ENCODE data around the gene SLC2A5.
"Not testable (repeated sequence)": the region's sequence is repeated elsewhere in the genome, so short reads cannot be mapped to it uniquely, and the experiment has no call there.

Gene SLC2A5

DNA sequence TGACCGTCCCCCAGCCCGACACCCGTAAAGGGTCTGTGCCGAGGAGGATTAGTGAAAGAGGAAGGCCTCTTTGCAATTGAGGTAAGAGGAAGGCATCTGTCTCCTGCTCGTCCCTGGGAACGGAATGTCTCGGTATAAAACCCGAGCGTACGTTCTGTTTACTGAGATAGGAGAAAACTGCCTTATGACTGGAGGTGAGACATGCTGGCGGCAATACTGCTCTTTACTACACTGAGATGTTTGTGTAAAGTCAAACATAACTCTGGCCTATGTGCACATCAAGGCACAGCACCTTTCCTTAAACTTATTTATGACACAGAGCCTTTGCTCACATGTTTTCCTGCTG lies 67.2 kb downstream of the SLC2A5 start:
- not testable (repeated sequence) for H3K27me3 ChIP-seq (ENCODE audit: insufficient read depth, low read length); H2AFZ ChIP-seq (ENCODE audit: insufficient read depth, low read length, poor library complexity); H2BK12ac ChIP-seq (ENCODE audit: low read length); H4K8ac ChIP-seq (ENCODE audit: low read depth, low read length); H2AK5ac ChIP-seq (ENCODE audit: low read length); H2BK120ac ChIP-seq (ENCODE audit: insufficient read depth, low read length, poor library complexity); H3K9ac ChIP-seq (ENCODE audit: low read length); H3K36me3 ChIP-seq (ENCODE audit: control insufficient read depth in 1 of 2, insufficient read depth in 2 of 2, low read length in 2 of 2); H4K91ac ChIP-seq (ENCODE audit: low read depth, low read length); H3K18ac ChIP-seq (ENCODE audit: low read length); H3K79me1 ChIP-seq (ENCODE audit: low read length); H3K79me2 ChIP-seq (ENCODE audit: control insufficient read depth, insufficient read depth, low read length, poor library complexity); H2BK5ac ChIP-seq (ENCODE audit: low read depth, low read length, poor library complexity); H3K9me3 ChIP-seq (ENCODE audit: insufficient read depth, low read depth, low read length); H3K4me2 ChIP-seq (ENCODE audit: low read length); H3K4me3 ChIP-seq (ENCODE audit: low read depth, low read length); H3K4me1 ChIP-seq (ENCODE audit: control insufficient read depth in 1 of 2, insufficient read depth in 2 of 2, low read length in 2 of 2); H3K27ac ChIP-seq (ENCODE audit: low read depth, low read length); H3K14ac ChIP-seq (ENCODE audit: low read length); H3K23ac ChIP-seq (ENCODE audit: low read length); DNase-seq; H3K4ac ChIP-seq (ENCODE audit: low read depth, low read length); H4K12ac ChIP-seq (ENCODE audit: low read depth, low read length)
- WGBS (ENCODE audit: extremely low coverage, insufficient coverage, insufficient read length): no CpG with 5 or more reads among the region's 11 CpGs

DNA sequence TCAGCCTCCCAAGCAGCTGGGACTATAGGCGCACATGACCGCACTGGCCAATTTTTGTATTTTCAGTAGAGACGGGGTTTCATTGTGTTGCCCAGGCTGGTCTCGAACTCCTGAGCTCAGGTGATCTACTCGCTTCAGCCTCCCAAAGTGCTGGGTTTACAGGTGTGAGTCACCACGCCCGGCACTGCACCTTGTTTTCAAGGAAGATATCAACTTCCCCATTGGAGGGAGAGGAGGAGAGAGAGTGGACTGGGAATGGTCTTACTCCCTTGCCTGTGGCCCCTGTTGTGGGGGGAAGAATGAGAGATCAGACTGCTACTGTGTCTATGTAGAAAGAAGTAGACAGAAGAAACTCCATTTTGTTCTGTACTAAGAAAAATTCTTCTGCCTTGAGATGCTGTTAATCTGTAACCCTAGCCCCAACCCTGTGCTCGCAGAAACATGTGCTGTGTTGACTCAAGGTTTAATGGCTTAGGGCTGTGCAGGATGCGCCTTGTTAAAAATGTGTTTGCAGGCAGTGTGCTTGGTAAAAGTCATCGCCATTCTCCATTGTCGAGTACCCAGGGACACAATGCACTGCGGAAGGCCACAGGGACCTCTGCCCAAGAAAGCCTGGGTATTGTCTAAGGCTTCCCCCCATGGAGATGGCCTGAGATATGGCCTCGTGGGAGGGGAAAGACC lies 67.8 kb downstream of the SLC2A5 start:
- WGBS (ENCODE audit: extremely low coverage, insufficient coverage, insufficient read length): no CpG with 5 or more reads among the region's 13 CpGs
- H3K4me1 ChIP-seq (ENCODE audit: control insufficient read depth in 1 of 2, insufficient read depth in 2 of 2, low read length in 2 of 2); H3K4me2 ChIP-seq (ENCODE audit: low read length); H3K27ac ChIP-seq (ENCODE audit: low read depth, low read length); DNase-seq; H3K4me3 ChIP-seq (ENCODE audit: low read depth, low read length); H2BK5ac ChIP-seq (ENCODE audit: low read depth, low read length, poor library complexity); H3K23ac ChIP-seq (ENCODE audit: low read length); H4K12ac ChIP-seq (ENCODE audit: low read depth, low read length); H3K9me3 ChIP-seq (ENCODE audit: insufficient read depth, low read depth, low read length); H3K36me3 ChIP-seq (ENCODE audit: control insufficient read depth in 1 of 2, insufficient read depth in 2 of 2, low read length in 2 of 2); H2AK5ac ChIP-seq (ENCODE audit: low read length); H2AFZ ChIP-seq (ENCODE audit: insufficient read depth, low read length, poor library complexity); H3K4ac ChIP-seq (ENCODE audit: low read depth, low read length); H3K18ac ChIP-seq (ENCODE audit: low read length); H3K79me2 ChIP-seq (ENCODE audit: control insufficient read depth, insufficient read depth, low read length, poor library complexity); H4K8ac ChIP-seq (ENCODE audit: low read depth, low read length); H2BK12ac ChIP-seq (ENCODE audit: low read length); H3K14ac ChIP-seq (ENCODE audit: low read length); H2BK120ac ChIP-seq (ENCODE audit: insufficient read depth, low read length, poor library complexity); H3K79me1 ChIP-seq (ENCODE audit: low read length); H3K27me3 ChIP-seq (ENCODE audit: insufficient read depth, low read length); H3K9ac ChIP-seq (ENCODE audit: low read length); H4K91ac ChIP-seq (ENCODE audit: low read depth, low read length): not testable (repeated sequence)

GRCh38 chr1:8993962-8994675 lies 75.3 kb downstream of the SLC2A5 start:
- not testable (repeated sequence) for H3K4ac ChIP-seq (ENCODE audit: low read depth, low read length); H4K91ac ChIP-seq (ENCODE audit: low read depth, low read length); H3K79me2 ChIP-seq (ENCODE audit: control insufficient read depth, insufficient read depth, low read length, poor library complexity); H4K8ac ChIP-seq (ENCODE audit: low read depth, low read length); H3K18ac ChIP-seq (ENCODE audit: low read length); H3K27ac ChIP-seq (ENCODE audit: low read depth, low read length); H3K9ac ChIP-seq (ENCODE audit: low read length); H3K4me1 ChIP-seq (ENCODE audit: control insufficient read depth in 1 of 2, insufficient read depth in 2 of 2, low read length in 2 of 2); H2BK5ac ChIP-seq (ENCODE audit: low read depth, low read length, poor library complexity); H2AK5ac ChIP-seq (ENCODE audit: low read length); H3K23ac ChIP-seq (ENCODE audit: low read length); H3K27me3 ChIP-seq (ENCODE audit: insufficient read depth, low read length); DNase-seq; H3K4me2 ChIP-seq (ENCODE audit: low read length); H3K4me3 ChIP-seq (ENCODE audit: low read depth, low read length); H4K12ac ChIP-seq (ENCODE audit: low read depth, low read length); H3K79me1 ChIP-seq (ENCODE audit: low read length); H2BK12ac ChIP-seq (ENCODE audit: low read length); H3K36me3 ChIP-seq (ENCODE audit: control insufficient read depth in 1 of 2, insufficient read depth in 2 of 2, low read length in 2 of 2); H2AFZ ChIP-seq (ENCODE audit: insufficient read depth, low read length, poor library complexity); H3K9me3 ChIP-seq (ENCODE audit: insufficient read depth, low read depth, low read length); H2BK120ac ChIP-seq (ENCODE audit: insufficient read depth, low read length, poor library complexity); H3K14ac ChIP-seq (ENCODE audit: low read length)
- WGBS (ENCODE audit: extremely low coverage, insufficient coverage, insufficient read length): no CpG with 5 or more reads among the region's 13 CpGs

DNA sequence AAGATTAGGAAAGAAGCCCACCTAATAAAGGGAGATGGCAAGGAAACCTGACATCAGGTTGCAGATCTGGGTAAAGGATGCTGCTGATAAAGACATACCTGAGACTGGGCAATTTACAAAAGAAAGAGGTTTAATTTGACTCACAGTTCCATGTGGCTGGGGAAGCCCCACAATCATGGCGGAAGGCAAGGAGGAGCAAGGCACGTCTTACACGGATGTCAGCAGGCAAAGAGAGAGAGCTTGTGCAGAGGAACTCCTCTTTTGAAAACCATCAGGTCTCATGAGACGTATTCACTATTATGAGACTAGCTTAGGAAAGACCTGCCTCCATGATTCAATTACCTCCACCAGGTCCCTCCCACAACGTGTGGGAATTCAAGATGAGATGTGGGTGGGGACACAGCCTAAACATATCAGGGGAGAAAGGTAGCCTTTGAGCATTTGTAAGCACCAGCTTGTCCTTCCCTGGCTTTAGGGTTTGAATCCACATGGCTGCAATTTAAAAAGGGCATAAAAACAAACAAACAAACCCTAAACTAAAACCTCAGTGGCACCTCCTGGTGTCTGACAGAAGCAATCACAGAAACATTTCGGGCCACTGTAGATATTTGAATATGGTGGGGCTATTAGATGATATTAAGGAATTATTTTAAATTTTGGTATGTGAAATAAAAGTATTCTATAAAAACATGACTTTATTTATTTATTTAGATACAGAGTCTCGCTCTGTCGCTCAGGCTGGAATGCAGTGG lies 76.3 kb downstream of the SLC2A5 start:
- H3K4ac ChIP-seq (ENCODE audit: low read depth, low read length): no peak overlapping the region
- WGBS (ENCODE audit: extremely low coverage, insufficient coverage, insufficient read length): no CpG with 5 or more reads among the region's 8 CpGs
- no peak overlapping the region for H3K14ac ChIP-seq (ENCODE audit: low read length)

More for the DNA sequence above, 76.3 kb downstream of the SLC2A5 start:
- Histone ChIP-seq H4K91ac (ENCODE audit: low read depth, low read length) (no peak overlapping the region), H3K4me2 (ENCODE audit: low read length) (no peak overlapping the region), H3K27ac (ENCODE audit: low read depth, low read length) (no peak overlapping the region), H3K4me3 (ENCODE audit: low read depth, low read length) (no peak overlapping the region), H3K18ac (ENCODE audit: low read length) (no peak overlapping the region), H3K23ac (ENCODE audit: low read length) (no peak overlapping the region), H3K79me2 (ENCODE audit: control insufficient read depth, insufficient read depth, low read length, poor library complexity) (no peaks in the 10 kb centered on the region), H2BK120ac (ENCODE audit: insufficient read depth, low read length, poor library complexity) (no peak overlapping the region), H2AFZ (ENCODE audit: insufficient read depth, low read length, poor library complexity) (no peak overlapping the region), H2BK12ac (ENCODE audit: low read length) (no peak overlapping the region), H3K36me3 (ENCODE audit: control insufficient read depth in 1 of 2, insufficient read depth in 2 of 2, low read length in 2 of 2) (no peaks in the 10 kb centered on the region), H3K9ac (ENCODE audit: low read length) (no peak overlapping the region), H3K9me3 (ENCODE audit: insufficient read depth, low read depth, low read length) (peaks cover 2% of the 10 kb centered on the region), H2AK5ac (ENCODE audit: low read length) (no peak overlapping the region), H4K12ac (ENCODE audit: low read depth, low read length) (no peak overlapping the region), H2BK5ac (ENCODE audit: low read depth, low read length, poor library complexity) (no peak overlapping the region), H3K27me3 (ENCODE audit: insufficient read depth, low read length) (no peaks in the 10 kb centered on the region), H4K8ac (ENCODE audit: low read depth, low read length) (no peak overlapping the region), H3K4me1 (ENCODE audit: control insufficient read depth in 1 of 2, insufficient read depth in 2 of 2, low read length in 2 of 2) (peaks cover 0 to 3% of the 10 kb centered on the region in 2 experiments), H3K79me1 (ENCODE audit: low read length) (no peaks in the 10 kb centered on the region)
- peak in 1 of 2 donors; percentile 26 for DNase-seq
